Ureter (tissue), 1 donor: ENCODE data around the gene KAZALD1. TPM values are rescaled to one million over a fixed set of nuclear protein-coding genes. Genes with fewer than 3 reads are reported as not detected.

Experiments used
- DNase-seq: peaks from one replicate; pipeline ENCODE4 v3.0.0-alpha.2; 2020; ENCODE audit warnings: low spot score
- total RNA-seq: library from RNA; stranded (reverse); gene quantifications from one replicate; pipeline ENCODE4 v1.2.4, GENCODE V29; 2023
- donor health status: DM: yes; HTN: yes; CAD: no.

Gene KAZALD1
- 3.4 TPM for total RNA-seq

DNA sequence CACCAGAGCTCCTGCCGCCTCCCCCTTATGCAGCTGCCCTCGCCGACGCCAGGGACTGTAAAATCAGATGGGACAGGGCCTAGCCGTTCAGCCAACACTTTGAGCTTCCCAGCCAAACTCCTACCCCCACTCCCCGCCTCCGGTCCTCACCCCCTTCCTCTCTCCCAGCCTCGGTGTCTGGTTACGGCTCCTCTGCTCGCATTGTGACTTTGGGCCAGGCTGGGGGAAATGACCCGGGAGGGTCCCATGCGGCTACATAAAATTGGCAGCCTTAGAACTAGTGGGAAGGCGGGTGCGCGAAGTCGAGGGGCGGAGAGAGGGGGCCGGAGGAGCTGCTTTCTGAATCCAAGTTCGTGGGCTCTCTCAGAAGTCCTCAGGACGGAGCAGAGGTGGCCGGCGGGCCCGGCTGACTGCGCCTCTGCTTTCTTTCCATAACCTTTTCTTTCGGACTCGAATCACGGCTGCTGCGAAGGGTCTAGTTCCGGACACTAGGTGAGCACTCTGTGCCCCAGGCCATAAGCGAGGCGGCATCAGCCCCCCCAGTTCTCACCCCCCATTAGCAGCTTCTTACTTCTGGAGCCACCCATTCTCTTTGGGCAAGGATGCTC is at the start of gene KAZALD1:
KAZALD1 (plus strand) TSS at position 366 of the 608 bp plus-strand sequence. CDS start 604 bp downstream, outside the sequence.
- DNase-seq, result peak; percentile 59

- DNase-seq, result peak; percentile 91
Measured at GRCh38 chr10:101012525-101013364, 49.0 kb upstream of the KAZALD1 start.

DNA sequence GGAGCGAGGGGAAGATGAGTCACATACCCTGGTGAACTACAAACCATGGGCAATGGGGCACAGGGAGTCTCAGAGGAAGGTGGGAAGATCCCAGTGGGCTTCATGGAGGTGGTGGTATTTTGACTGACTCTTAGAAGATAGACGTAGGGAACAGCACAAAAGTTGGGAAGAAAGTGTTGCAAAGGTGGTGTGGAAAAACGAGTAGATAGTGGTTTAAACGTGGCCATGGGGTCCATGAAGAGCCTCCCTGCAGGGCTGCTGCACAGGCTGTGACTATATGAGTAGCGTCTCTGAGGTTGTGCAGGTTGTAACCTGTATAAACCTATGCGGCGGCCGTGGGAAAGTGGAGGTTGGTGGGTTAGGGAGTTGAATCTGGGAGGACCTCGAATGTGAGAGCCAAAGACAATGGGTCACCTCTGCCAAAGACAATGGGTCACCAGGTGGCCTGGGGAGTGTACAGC is 48.4 kb upstream of the KAZALD1 start:
- DNase-seq, result no peak

GRCh38 chr10:101014230-101014884 is 47.4 kb upstream of the KAZALD1 start:
- peak; percentile 83 for DNase-seq

GRCh38 chr10:101014966-101015581 is 46.7 kb upstream of the KAZALD1 start:
- DNase-seq, result no peak

DNA sequence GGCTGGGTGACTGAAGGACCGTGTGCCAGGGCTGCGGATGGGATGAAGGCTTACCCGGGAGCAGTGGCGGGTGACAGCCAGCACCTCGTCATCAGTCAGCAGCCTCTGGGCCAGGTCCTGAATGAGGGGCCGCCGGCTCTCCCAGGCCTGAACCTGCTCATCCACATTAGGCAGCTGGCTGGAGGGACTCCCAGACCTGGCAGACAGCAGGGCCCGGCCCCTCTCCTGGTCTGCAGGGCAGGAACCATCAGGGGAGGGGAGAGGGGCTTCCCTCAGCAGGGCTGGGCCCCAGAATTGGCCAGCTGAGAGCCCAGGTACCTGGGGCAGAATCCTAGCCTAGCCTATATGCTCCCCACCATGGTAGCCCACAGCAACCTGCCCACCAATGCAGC is 46.2 kb upstream of the KAZALD1 start:
- DNase-seq, result no peak

DNA sequence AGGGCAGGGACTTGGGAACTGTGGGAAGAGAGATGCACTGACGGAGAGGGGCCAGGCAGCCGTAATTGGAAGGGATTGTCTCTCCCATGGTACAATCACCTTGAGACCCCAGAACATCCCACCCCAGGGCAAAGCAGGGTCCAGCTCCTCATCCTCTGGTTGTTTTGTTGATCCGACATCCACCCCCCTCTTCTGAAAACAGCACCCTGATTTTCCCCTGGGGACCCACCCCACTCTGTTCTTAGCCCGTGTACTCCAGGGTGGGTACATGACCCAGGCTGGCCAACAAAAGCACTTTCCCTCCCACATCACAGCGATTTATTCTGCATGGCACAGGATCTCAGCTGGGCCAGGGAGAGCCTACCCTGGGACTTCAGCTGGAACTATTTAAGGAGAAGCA is 45.0 kb upstream of the KAZALD1 start:
- no peak for DNase-seq

DNA sequence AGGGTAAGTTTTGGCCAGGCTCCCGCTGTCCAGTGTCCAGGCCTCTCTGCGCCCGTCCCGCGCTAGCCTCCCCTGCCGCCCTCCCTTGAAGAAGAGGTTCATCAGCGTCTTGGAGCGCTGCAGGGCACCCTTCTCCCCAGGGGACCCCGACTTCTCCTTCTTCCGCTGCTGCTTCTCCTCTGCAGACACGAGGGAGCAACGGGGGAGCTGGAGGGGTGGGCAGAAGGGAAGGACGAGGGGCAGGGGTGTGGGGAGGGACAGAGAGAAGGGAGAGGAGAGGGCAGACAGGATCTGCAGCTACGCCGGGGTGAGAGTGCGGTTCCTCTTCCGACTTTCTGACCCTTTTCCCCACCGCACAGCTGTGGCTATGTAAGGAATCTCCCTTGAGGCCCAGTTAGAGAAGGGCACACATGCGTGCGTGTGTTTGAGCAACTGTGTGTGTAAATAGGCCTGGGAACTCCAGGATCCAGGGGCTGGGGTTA is 43.6 kb upstream of the KAZALD1 start:
- no peak for DNase-seq

GRCh38 chr10:101018600-101019439 is 43.0 kb upstream of the KAZALD1 start:
- no peak for DNase-seq

DNA sequence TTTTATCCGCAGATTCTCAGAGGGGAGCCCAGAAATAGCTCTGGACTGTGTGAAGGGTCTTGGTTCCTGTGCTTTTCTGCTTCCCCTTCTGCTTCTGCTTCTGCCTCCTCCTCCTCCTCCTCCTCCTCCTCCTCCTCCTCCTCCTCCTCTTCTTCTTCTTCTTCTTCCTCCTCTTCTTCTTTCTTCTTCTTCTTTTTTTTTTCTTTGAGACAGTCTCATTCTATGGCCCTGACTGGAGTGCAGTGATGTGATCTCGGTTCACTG is 42.4 kb upstream of the KAZALD1 start:
- no peak for DNase-seq

DNA sequence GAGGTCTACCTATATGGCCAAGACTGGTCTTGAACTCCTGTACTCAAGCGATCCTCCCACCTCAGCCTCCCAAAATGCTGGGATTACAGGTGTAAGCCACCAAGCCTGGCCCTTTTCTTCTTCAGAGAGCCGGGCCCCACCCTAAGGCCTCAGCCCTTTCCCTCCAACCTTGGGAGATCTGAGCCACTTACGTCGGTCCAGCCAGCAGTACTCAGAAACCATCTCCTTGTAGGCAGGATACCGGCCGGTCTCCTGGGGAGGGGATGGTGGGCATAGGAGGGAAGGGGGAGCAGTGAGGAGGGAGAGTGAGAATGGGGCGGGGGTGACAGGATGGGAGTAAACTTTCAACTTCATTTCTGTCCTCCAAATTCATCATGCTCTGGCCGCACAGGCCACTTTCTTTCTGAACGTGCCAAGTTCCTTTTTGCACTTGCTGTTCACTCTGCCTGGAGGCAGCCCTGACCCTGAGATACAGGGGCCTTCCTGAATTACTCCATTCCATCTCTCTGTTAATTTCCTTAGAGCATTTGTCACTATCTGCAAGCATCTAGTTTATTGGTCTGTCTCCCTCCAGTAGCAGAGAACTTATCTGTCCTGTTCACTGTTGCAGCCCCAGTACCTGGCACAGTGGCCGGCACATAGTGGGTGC is 41.2 kb upstream of the KAZALD1 start:
- no peak for DNase-seq

- no peak for DNase-seq
Measured at GRCh38 chr10:101021239-101021638, 40.5 kb upstream of the KAZALD1 start.

GRCh38 chr10:101021692-101022251 is 40.0 kb upstream of the KAZALD1 start:
- DNase-seq, result no peak

DNA sequence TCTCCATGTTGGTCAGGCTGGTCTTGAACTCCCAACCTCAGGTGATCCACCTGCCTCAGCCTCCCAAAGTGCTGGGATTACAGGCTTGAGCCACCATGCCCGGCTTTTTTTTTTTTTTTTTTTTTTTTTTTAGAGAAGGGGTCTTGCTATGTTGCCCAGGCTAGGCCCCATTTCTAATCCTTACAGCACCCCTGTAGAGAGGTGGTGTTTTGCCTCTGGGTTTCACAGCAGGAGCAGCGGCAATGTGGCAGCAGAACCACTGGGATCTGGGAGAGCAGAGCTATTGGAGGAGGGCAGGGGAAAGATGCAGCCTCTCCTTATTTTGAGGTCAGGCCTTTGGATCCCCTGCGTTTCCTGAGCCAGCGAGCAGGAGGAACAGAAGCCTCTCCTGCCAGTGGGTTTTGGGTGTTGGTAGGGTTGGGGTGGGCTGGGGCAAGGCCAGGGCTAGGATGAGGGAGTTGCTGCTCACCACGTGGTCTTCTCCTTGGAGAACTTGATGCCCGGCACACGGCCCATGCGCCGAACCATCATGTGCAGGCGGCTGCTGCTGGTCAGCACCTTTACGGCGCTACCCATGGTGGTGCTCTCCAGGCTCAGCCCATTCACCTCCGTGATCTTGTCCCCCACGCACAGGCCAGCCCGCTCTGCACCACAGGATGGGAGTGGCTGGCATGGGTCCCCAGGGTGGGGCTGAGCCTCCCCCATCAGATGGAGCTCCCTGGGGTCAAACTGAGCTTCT is 38.7 kb upstream of the KAZALD1 start:
- DNase-seq, result no peak

GRCh38 chr10:101027106-101027720 is 34.6 kb upstream of the KAZALD1 start:
- no peak for DNase-seq

DNA sequence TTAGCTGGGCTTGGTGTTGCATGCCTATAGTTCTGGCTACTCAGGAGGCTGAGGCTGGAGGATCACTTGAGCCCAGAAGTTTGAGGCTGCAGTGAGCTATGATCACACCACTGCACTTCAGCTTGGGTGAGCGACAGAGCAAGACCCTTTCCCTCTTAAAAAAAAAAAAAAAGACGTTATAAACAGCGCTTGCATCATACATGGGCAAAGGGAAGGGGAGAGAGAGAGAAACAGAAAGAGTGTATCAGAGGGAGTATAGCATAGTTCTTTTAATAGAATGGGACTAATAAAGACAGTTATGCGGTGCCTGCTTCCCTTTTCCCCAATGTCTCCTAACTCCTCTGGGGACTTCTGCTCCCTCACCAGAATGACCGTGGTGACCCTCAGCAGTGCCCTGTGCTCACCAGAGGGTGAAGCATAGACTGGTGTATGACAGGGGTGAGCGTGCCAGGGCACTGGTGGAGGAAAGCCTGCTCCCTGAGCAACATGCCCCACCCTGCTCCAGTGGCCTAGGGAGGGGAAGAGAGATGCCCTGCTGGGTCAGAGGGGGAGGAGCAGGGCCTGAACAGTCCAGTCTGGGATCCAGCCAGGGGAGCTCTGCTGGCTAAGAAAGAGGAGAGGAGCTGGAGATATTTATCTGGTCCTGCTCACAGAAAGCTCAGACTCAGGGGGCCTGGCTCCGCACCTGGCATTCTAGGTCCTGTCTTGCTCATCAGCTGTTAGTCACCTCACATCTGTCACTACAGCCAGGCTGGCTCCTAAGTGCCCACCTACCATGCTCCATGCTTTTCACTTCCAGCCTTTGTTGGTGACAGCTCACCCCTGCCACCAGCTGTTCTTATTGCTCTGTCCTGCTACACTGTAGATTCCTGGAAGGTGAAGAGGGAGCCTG is 33.1 kb upstream of the KAZALD1 start:
- no peak for DNase-seq

DNA sequence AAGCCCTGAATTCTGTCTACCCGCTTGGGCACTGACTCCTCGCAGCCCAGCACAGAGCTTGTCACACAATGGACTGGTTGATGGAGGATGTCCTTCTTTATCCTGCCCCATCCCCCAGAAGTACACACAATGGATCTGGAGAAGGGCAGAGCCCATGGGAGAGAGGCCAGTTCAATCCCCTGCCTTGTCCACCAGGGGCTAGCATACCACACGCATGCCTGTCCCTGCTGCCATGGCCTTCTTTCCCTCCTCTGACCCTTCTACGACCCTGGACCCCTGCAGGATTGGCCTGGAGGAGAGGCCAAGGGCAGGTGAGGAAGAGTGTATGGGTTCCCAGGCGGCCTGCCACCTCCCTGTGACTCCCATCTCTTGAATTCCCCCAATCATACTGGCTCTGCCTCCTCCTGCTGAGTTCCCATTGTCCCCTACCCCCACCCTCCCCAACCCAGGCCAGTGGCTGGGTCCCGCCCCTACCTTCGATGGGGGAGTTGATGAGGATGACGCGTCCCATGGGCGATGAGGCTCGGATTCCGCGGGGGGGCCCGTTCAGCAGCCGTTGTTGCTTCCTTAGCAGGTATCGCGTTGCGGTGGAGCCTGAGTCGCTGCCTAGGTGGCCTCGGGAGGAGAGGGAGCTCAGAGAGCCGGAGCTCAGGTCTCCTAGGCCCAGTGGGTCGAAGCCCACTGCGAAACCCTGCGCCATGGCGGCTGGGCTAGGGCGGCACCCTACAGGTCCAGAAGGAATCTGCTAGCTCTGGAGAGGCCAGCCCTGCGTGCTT is 32.1 kb upstream of the KAZALD1 start:
- no peak for DNase-seq
